Measurements from ENCODE around the gene TAGLN2.

TAGLN2 gene

GRCh38 chr1:159883134-159883533 is 42.2 kb downstream of the TAGLN2 start:
- H3K27me3 ChIP-seq (ENCODE audit: insufficient read depth, poor library complexity, severe bottlenecking) = no peaks in the 10 kb centered on the region
- H3K27ac ChIP-seq (ENCODE audit: poor library complexity, severe bottlenecking) = peak overlapping the region; percentile 95
- peaks cover 42% of the 10 kb centered on the region for H3K4me1 ChIP-seq (ENCODE audit: insufficient read depth, poor library complexity, severe bottlenecking)
- H3K36me3 ChIP-seq (ENCODE audit: low read depth) = no peaks in the 10 kb centered on the region
- H3K4me3 ChIP-seq (ENCODE audit: severe bottlenecking) = no peak overlapping the region
- TF ChIP-seq CTCF (IDR thresholded peaks at IDR 0.05; ENCODE audit: poor library complexity, severe bottlenecking) = no peak
- H3K9me3 ChIP-seq (ENCODE audit: severe bottlenecking) = no peaks in the 10 kb centered on the region
- no peak for ATAC-seq (ENCODE audit: low read depth)
- DNase-seq (ENCODE audit: low spot score) = no peak

GRCh38 chr1:159882527-159882862 is 42.8 kb downstream of the TAGLN2 start:
- no peaks in the 10 kb centered on the region for H3K9me3 ChIP-seq (ENCODE audit: severe bottlenecking)
- no peaks in the 10 kb centered on the region for H3K36me3 ChIP-seq (ENCODE audit: low read depth)
- DNase-seq (ENCODE audit: low spot score) (no peak), ATAC-seq (ENCODE audit: low read depth) (peak; percentile 18; the same call in 1 of the 3 replicates)
- H3K4me3 ChIP-seq (ENCODE audit: severe bottlenecking) = no peak overlapping the region
- no peak for TF ChIP-seq CTCF (IDR thresholded peaks at IDR 0.05; ENCODE audit: poor library complexity, severe bottlenecking)
- H3K27me3 ChIP-seq (ENCODE audit: insufficient read depth, poor library complexity, severe bottlenecking) = no peaks in the 10 kb centered on the region
- peaks cover 43% of the 10 kb centered on the region for H3K4me1 ChIP-seq (ENCODE audit: insufficient read depth, poor library complexity, severe bottlenecking)
- peak overlapping the region; percentile 95 for H3K27ac ChIP-seq (ENCODE audit: poor library complexity, severe bottlenecking)

- Histone ChIP-seq H3K4me1 (ENCODE audit: insufficient read depth, poor library complexity, severe bottlenecking) (peaks cover 43% of the 10 kb centered on the region), H3K9me3 (ENCODE audit: severe bottlenecking) (no peaks in the 10 kb centered on the region), H3K27ac (ENCODE audit: poor library complexity, severe bottlenecking) (peak overlapping the region; percentile 95), H3K36me3 (ENCODE audit: low read depth) (no peaks in the 10 kb centered on the region), H3K4me3 (ENCODE audit: severe bottlenecking) (no peak overlapping the region), H3K27me3 (ENCODE audit: insufficient read depth, poor library complexity, severe bottlenecking) (no peaks in the 10 kb centered on the region)
- no peak for TF ChIP-seq CTCF (IDR thresholded peaks at IDR 0.05; ENCODE audit: poor library complexity, severe bottlenecking)
- ATAC-seq (ENCODE audit: low read depth) = peak; percentile 93
- peak; percentile 98 for DNase-seq (ENCODE audit: low spot score)
Measured at GRCh38 chr1:159881622-159882526, 43.4 kb downstream of the TAGLN2 start.

- H3K27me3 ChIP-seq (ENCODE audit: insufficient read depth, poor library complexity, severe bottlenecking) = no peaks in the 10 kb centered on the region
- peaks cover 43% of the 10 kb centered on the region for H3K4me1 ChIP-seq (ENCODE audit: insufficient read depth, poor library complexity, severe bottlenecking)
- ATAC-seq (ENCODE audit: low read depth) (no peak), DNase-seq (ENCODE audit: low spot score) (no peak)
- peak overlapping the region; percentile 95 for H3K27ac ChIP-seq (ENCODE audit: poor library complexity, severe bottlenecking)
- H3K36me3 ChIP-seq (ENCODE audit: low read depth) = no peaks in the 10 kb centered on the region
- no peaks in the 10 kb centered on the region for H3K9me3 ChIP-seq (ENCODE audit: severe bottlenecking)
- TF ChIP-seq CTCF (IDR thresholded peaks at IDR 0.05; ENCODE audit: poor library complexity, severe bottlenecking) = no peak
- no peak overlapping the region for H3K4me3 ChIP-seq (ENCODE audit: severe bottlenecking)
Measured at GRCh38 chr1:159880430-159880829, 44.9 kb downstream of the TAGLN2 start.

- Histone ChIP-seq H3K4me3 (ENCODE audit: severe bottlenecking) (no peak overlapping the region), H3K27me3 (ENCODE audit: insufficient read depth, poor library complexity, severe bottlenecking) (no peaks in the 10 kb centered on the region), H3K36me3 (ENCODE audit: low read depth) (no peaks in the 10 kb centered on the region), H3K9me3 (ENCODE audit: severe bottlenecking) (no peaks in the 10 kb centered on the region), H3K27ac (ENCODE audit: poor library complexity, severe bottlenecking) (peak overlapping the region; percentile 95), H3K4me1 (ENCODE audit: insufficient read depth, poor library complexity, severe bottlenecking) (peaks cover 43% of the 10 kb centered on the region)
- ATAC-seq (ENCODE audit: low read depth) = peak; percentile 53
- TF ChIP-seq CTCF (IDR thresholded peaks at IDR 0.05; ENCODE audit: poor library complexity, severe bottlenecking) = no peak
- DNase-seq (ENCODE audit: low spot score) = no peak
Measured at GRCh38 chr1:159879977-159880376, 45.3 kb downstream of the TAGLN2 start.

All from RWPE2 (cell line).